GM21515 (cell line): ENCODE data around the gene GBP2.
A peak's percentile ranks its signal among the peaks of the same experiment; 100 is the strongest.

Source experiments
- ATAC-seq: cut with Tn5 transposase; IDR thresholded peaks from one replicate; pipeline ENCODE4 v1.9.1; 2021; ENCODE audit not compliant: unreplicated experiment

Gene GBP2

DNA sequence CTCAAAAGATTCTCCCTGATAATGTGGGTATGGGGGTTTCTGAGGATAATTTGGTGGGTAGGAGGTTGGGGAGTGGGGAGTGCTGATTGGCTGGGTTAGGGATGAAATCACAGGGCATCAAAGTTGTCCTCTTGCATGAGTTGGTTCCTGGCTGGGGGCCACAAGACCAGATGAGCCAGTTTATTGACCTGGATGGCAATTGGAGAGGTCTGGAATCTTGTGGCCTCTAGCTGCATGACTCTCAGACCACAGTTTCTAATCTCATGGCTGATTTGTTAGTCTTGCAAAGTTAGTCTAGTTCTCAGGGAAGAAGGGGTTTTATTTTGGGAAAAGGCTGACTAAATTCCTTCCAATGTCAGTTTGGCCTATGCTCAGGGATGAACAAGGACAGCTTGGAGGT is 57.6 kb downstream of the GBP2 start:
- ATAC-seq = no peak

DNA sequence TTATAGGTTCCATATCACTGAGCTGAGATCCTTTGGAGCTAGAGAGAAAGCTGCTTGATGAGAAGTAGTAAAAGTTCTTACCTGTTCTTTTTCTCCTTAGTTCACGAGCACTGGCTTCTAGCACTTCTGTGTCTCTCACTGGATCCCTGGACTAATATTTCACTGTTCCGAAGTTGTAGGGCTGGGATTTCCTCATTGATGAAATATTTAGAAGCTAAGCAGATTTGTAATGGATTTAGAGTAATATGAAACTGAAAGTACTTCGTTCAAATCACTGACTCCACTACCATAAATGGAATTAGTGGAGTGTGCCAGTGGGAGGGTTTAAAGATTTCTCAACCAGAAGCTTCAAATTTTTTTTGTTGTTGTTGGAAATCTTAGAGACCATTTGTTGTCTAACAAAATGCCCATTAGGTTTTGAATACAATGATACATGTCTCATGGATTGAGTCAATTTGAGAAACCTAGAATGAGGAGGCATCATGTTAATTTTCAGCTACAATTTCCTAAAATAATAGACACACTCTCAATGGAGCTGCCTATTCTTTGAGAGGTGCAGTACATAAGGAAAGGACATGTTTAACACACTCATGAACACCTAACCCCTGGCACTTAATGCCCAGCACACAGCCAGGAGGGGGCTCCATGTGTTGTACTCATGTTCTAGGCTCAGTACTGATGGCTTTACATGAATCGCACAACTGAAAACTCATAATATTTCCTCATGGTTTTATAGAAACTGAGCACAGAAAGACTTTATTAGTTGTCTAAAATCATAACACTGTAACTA is 60.6 kb downstream of the GBP2 start, which contains the start of gene GBP1:
TSS of gene GBP1 (minus strand) at position 130 of the 790 bp plus-strand sequence. CDS start 1,974 bp downstream, outside the sequence.
- peak; percentile 70 for ATAC-seq

- ATAC-seq = peak; percentile 44
Measured at GRCh38 chr1:89064632-89065031, 61.3 kb downstream of the GBP2 start.

DNA sequence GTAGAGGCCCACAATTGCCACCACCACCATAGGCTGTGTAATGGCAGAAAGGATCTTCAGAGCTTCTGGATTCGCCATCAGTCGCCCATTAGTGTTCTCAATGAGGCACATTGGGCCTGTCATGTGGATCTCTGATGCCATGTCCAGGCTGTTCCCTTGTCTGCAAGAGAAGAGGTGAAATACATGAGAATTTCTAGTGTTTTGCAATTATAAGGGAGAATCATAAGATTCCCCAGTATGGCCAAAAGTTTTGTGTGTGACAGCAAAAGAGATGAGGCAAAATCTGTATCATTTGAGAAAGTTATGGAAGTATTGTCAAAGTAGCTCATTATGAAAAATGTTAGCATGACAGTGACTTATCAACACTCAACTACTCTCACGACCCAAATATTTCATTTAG is 62.8 kb downstream of the GBP2 start:
- ATAC-seq = no peak

DNA sequence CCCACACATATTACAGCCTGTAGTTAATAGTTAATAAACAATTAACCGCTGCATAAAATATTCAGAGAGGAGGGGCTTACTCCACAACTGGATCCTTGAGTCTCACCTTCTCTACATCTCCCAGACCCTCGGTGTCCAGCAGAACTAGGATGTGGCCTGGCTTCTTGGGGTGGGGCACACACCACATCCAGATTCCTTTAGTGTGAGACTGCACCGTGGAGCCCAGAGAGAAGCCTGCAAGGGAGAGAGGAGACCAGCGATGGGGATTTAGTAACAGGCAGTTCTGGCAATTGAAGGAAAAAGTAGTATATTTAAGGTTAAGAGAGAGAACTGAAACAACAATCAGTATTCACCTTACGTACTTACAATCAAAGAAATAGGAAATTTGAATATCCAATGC is 65.8 kb downstream of the GBP2 start:
- ATAC-seq = no peak
